UCSD-AML1 (cell line): ENCODE measurements around the gene DDX46.
"Not testable (repeated sequence)": the region's sequence is repeated elsewhere in the genome, so short reads cannot be mapped to it uniquely, and the experiment has no call there.

Experiments used
- DNase-seq: peaks from one replicate; lab custom pipeline; 2025; ENCODE audit not compliant: unreplicated experiment; lab: John Stamatoyannopoulos, UW

The DDX46 gene

GRCh38 chr5:134784946-134785620, 26.5 kb downstream of the DDX46 start:
- DNase-seq = no peak

GRCh38 chr5:134787692-134788091, 29.1 kb downstream of the DDX46 start:
- no peak for DNase-seq

GRCh38 chr5:134791580-134791979, 33.0 kb downstream of the DDX46 start:
- no peak for DNase-seq

GRCh38 chr5:134792286-134792685, 33.7 kb downstream of the DDX46 start:
- DNase-seq = no peak

GRCh38 chr5:134793111-134793510, 34.5 kb downstream of the DDX46 start:
- DNase-seq = no peak

- DNase-seq = no peak
Measured at GRCh38 chr5:134794082-134794481, 35.5 kb downstream of the DDX46 start.

GRCh38 chr5:134794819-134795218, 36.2 kb downstream of the DDX46 start:
- no peak for DNase-seq

GRCh38 chr5:134798468-134798867, 39.9 kb downstream of the DDX46 start:
- no peak for DNase-seq

GRCh38 chr5:134803821-134804220, 45.2 kb downstream of the DDX46 start:
- DNase-seq = no peak

GRCh38 chr5:134813407-134813806, 54.8 kb downstream of the DDX46 start:
- no peak for DNase-seq

GRCh38 chr5:134813827-134814226, 55.2 kb downstream of the DDX46 start:
- no peak for DNase-seq

- no peak for DNase-seq
Measured at GRCh38 chr5:134817006-134817405, 58.4 kb downstream of the DDX46 start.

GRCh38 chr5:134818776-134819175, 60.2 kb downstream of the DDX46 start:
- no peak for DNase-seq

- DNase-seq = no peak
Measured at GRCh38 chr5:134819407-134819963, 60.9 kb downstream of the DDX46 start.

GRCh38 chr5:134821841-134822240, 63.3 kb downstream of the DDX46 start:
- no peak for DNase-seq

GRCh38 chr5:134824681-134825080, 66.1 kb downstream of the DDX46 start:
- DNase-seq = no peak

GRCh38 chr5:134825212-134825611, 66.6 kb downstream of the DDX46 start:
- DNase-seq = no peak

- no peak for DNase-seq
Measured at GRCh38 chr5:134833340-134834032, 74.9 kb downstream of the DDX46 start.

- no peak for DNase-seq
Measured at GRCh38 chr5:134835623-134836022, 77.0 kb downstream of the DDX46 start.

GRCh38 chr5:134837530-134838181, 79.1 kb downstream of the DDX46 start:
- DNase-seq = no peak

GRCh38 chr5:134838361-134838760, 79.8 kb downstream of the DDX46 start:
- DNase-seq = not testable (repeated sequence)

- no peak for DNase-seq
Measured at GRCh38 chr5:134840811-134841210, 82.2 kb downstream of the DDX46 start.
